Liver (tissue), 3 donors: ENCODE results near the gene EPSTI1.

Experiments used
- ATF3 ChIP-seq: IDR thresholded peaks from 2 replicates; pipeline ENCODE4 v1.6.1; 2016; ENCODE audit warnings: antibody characterized with exemption
- EGR1 ChIP-seq, 2 donors: IDR thresholded peaks; 2 replicates each; pipeline ENCODE4 v1.6.1; 2016 to 2018; ENCODE audit warnings: antibody characterized with exemption in 2 of 2, low read depth in 2 of 2
- FOXA1 ChIP-seq: IDR thresholded peaks from 2 replicates; pipeline ENCODE4 v1.6.1; 2016; ENCODE audit warnings: antibody characterized with exemption
- GABPA ChIP-seq, 2 donors: IDR thresholded peaks in 1 of 2; conservative IDR thresholded peaks in 1 of 2; 2 replicates each; pipeline ENCODE4 v1.6.1; 2016; ENCODE audit warnings: antibody characterized with exemption in 2 of 2, mild to moderate bottlenecking in 1 of 2, moderate library complexity in 1 of 2
- HNF4A ChIP-seq, 2 donors: conservative IDR thresholded peaks; 2 replicates each; pipeline ENCODE4 v1.6.1; 2016; ENCODE audit warnings: antibody characterized with exemption in 2 of 2, mild to moderate bottlenecking in 2 of 2
- NR2F2 ChIP-seq: IDR thresholded peaks from 2 replicates; pipeline ENCODE4 v1.6.1; 2016; ENCODE audit warnings: antibody characterized with exemption
- RAD21 ChIP-seq, 2 donors: IDR thresholded peaks; 2 replicates each; pipeline ENCODE4 v1.6.1; 2016; ENCODE audit warnings: antibody characterized with exemption in 2 of 2, mild to moderate bottlenecking in 2 of 2
- REST ChIP-seq: IDR thresholded peaks from 2 replicates; pipeline ENCODE4 v1.6.1; 2016; ENCODE audit warnings: antibody characterized with exemption, mild to moderate bottlenecking
- TAF1 ChIP-seq: conservative IDR thresholded peaks from 2 replicates; pipeline ENCODE4 v1.6.1; 2016; ENCODE audit warnings: antibody characterized with exemption, mild to moderate bottlenecking
- YY1 ChIP-seq: IDR thresholded peaks from 2 replicates; pipeline ENCODE4 v1.6.1; 2016; ENCODE audit warnings: antibody characterized with exemption, mild to moderate bottlenecking
- ZBTB33 ChIP-seq: IDR thresholded peaks from 2 replicates; pipeline ENCODE4 v1.6.1; 2016; ENCODE audit warnings: antibody characterized with exemption
- TF ChIP-seq, protein P1 (sequence below): fragments of 150-350 bp; IDR thresholded peaks from 2 replicates; pipeline ENCODE4 v1.5.1; 2017; ENCODE audit warnings: improper control_type of control experiment, low read depth, low read length; ENCODE audit not compliant: missing input control
- TF ChIP-seq, protein P2 (sequence below): IDR thresholded peaks from 2 replicates; pipeline ENCODE4 v1.6.1; 2016; ENCODE audit warnings: antibody characterized with exemption
- donor health status: healthy.
- donor health status: healthy.

DNA sequence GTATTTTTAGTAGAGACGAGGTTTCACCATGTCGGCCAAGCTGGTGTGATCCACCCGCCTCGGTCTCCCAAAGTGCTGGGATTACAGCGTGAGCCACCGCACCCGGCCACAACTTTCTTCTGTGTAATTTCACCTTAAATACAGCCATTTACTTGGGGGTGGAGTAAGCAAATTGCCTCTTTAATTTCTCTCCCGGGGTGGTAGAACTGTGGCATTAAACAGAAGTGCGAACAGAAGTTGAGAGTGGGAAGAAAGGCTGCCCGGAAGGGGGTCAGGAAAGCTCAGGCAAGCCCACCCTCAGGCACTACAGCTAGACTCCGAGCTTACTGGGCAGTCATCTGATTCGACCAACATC, 30.9 kb upstream of the EPSTI1 start:
- TF ChIP-seq REST, result no peak
- TF ChIP-seq, protein P1, sequence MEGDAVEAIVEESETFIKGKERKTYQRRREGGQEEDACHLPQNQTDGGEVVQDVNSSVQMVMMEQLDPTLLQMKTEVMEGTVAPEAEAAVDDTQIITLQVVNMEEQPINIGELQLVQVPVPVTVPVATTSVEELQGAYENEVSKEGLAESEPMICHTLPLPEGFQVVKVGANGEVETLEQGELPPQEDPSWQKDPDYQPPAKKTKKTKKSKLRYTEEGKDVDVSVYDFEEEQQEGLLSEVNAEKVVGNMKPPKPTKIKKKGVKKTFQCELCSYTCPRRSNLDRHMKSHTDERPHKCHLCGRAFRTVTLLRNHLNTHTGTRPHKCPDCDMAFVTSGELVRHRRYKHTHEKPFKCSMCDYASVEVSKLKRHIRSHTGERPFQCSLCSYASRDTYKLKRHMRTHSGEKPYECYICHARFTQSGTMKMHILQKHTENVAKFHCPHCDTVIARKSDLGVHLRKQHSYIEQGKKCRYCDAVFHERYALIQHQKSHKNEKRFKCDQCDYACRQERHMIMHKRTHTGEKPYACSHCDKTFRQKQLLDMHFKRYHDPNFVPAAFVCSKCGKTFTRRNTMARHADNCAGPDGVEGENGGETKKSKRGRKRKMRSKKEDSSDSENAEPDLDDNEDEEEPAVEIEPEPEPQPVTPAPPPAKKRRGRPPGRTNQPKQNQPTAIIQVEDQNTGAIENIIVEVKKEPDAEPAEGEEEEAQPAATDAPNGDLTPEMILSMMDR, result no peak
- TF ChIP-seq, protein P2, sequence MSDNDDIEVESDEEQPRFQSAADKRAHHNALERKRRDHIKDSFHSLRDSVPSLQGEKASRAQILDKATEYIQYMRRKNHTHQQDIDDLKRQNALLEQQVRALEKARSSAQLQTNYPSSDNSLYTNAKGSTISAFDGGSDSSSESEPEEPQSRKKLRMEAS, result no peak
- no peak for TF ChIP-seq TAF1
- TF ChIP-seq EGR1 (IDR thresholded peaks at IDR 0.05; ENCODE audit: low read depth in 2 of 2), result no peak
- TF ChIP-seq RAD21 (IDR thresholded peaks at IDR 0.05), result no peak
- TF ChIP-seq ZBTB33, result no peak
- no peak for TF ChIP-seq ATF3
- TF ChIP-seq HNF4A (conservative IDR thresholded peaks at IDR 0.05), result no peak
- no peak for TF ChIP-seq GABPA (IDR thresholded peaks at IDR 0.05 in 1 of 2, conservative IDR thresholded peaks at IDR 0.05 in 1 of 2)
- no peak for TF ChIP-seq NR2F2
- TF ChIP-seq YY1, result no peak
- TF ChIP-seq FOXA1, result no peak
